SU-DHL-6 (cell line): ENCODE data around the gene CCDC187.
"Not testable (repeated sequence)": the region's sequence is repeated elsewhere in the genome, so short reads cannot be mapped to it uniquely, and the experiment has no call there.

ENCODE experiments used
- H2AFZ ChIP-seq: fragments of 200-600 bp; sonication (generic); 2 replicates; pipeline ENCODE4 v1.6.1; 2014; ENCODE audit warnings: low read depth, mild to moderate bottlenecking, moderate library complexity, mixed read lengths, antibody characterized with exemption, low read length; ENCODE audit not compliant: severe bottlenecking
- H3F3A ChIP-seq: fragments of 200-600 bp; shearing (Covaris generic); 2 replicates; pipeline ENCODE4 v1.6.0; 2016; ENCODE audit warnings: antibody characterized with exemption, mild to moderate bottlenecking; ENCODE audit not compliant: insufficient read depth
- H3K27ac ChIP-seq: fragments of 200-600 bp; sonication (generic); 2 replicates; pipeline ENCODE4 v1.5.1; 2016; ENCODE audit warnings: low read depth, mild to moderate bottlenecking, low read length, moderate library complexity, mixed read lengths
- H3K27me3 ChIP-seq: fragments of 200-600 bp; sonication (generic), shearing (Covaris generic); 2 replicates; pipeline ENCODE4 v1.6.0; 2014; ENCODE audit warnings: mild to moderate bottlenecking, low read length
- H3K36me3 ChIP-seq: fragments of 200-600 bp; sonication (generic); 2 replicates; pipeline ENCODE4 v1.6.1; 2014; ENCODE audit warnings: mild to moderate bottlenecking, low read length, mixed read lengths
- H3K4me2 ChIP-seq: fragments of 300-600, 200-600 bp; shearing (Covaris generic), sonication (generic); 2 replicates; pipeline ENCODE4 v1.6.0; 2014; ENCODE audit warnings: low read length, low read depth, mild to moderate bottlenecking; ENCODE audit not compliant: poor library complexity, severe bottlenecking
- H3K4me3 ChIP-seq: fragments of 200-600 bp; sonication (generic); 2 replicates; pipeline ENCODE4 v1.5.1; 2014; ENCODE audit warnings: antibody characterized with exemption, low read length, mild to moderate bottlenecking, mixed read lengths; ENCODE audit not compliant: insufficient read depth, poor library complexity, severe bottlenecking
- H3K79me2 ChIP-seq: fragments of 200-600 bp; sonication (generic); 2 replicates; pipeline ENCODE4 v1.6.1; 2014; ENCODE audit warnings: mild to moderate bottlenecking, low read length, moderate library complexity; ENCODE audit not compliant: insufficient read depth
- H3K9ac ChIP-seq: fragments of 200-600 bp; sonication (generic); 2 replicates; pipeline ENCODE4 v1.7.0; 2014; ENCODE audit warnings: mild to moderate bottlenecking, low read length
- H3K9me2 ChIP-seq: fragments of 200-600 bp; sonication (generic); replicated peaks from 2 replicates; pipeline ENCODE4 v1.6.1; 2014; ENCODE audit warnings: low read length; ENCODE audit not compliant: insufficient read depth
- H3K9me3 ChIP-seq: fragments of 200-600 bp; sonication (generic); 2 replicates; pipeline ENCODE4 v1.6.1; 2014; ENCODE audit warnings: low read length, mixed read lengths; ENCODE audit not compliant: insufficient read depth
- H4K20me1 ChIP-seq: fragments of 200-600 bp; sonication (generic); 2 replicates; pipeline ENCODE4 v1.6.1; 2014; ENCODE audit warnings: low read depth, mild to moderate bottlenecking, antibody characterized with exemption, low read length, moderate library complexity, mixed read lengths
- CTCF ChIP-seq: fragments of 200-600 bp; sonication (generic); IDR thresholded peaks from one replicate; pipeline ENCODE4 v1.5.1; 2017; ENCODE audit warnings: antibody characterized with exemption, mild to moderate bottlenecking, low read length, moderate library complexity; ENCODE audit not compliant: insufficient read depth, poor library complexity, severe bottlenecking
- EZH2phosphoT487 ChIP-seq: fragments of 200-600 bp; sonication (generic), shearing (Covaris generic); conservative IDR thresholded peaks from 2 replicates; pipeline ENCODE4 v1.6.1; 2018; ENCODE audit warnings: mild to moderate bottlenecking, antibody characterized with exemption, low read length, moderate library complexity, mixed read lengths

Gene CCDC187

GRCh38 chr9:136303825-136304416 lies at the start of gene CCDC187:
Gene CCDC187, minus strand, starts transcription at chr9:136304094. Its CDS starts 264 bp downstream, at chr9:136303830.
- Histone ChIP-seq H3K27me3 (no peaks in the 10 kb centered on the region), H3K4me3 (no peak within 1 kb of the TSS), H4K20me1 (no peaks in the 10 kb centered on the region), H3K27ac (no peak within 1 kb of the TSS), H3F3A (0 out of 2 replicates have a peak, but pooled peaks cover 6% of the 10 kb centered on the region), H3K9me2 (no peaks in the 10 kb centered on the region), H3K79me2 (no peaks in the 10 kb centered on the region), H3K9me3 (peaks cover 14% of the 10 kb centered on the region; the same call in 1 of the 2 replicates), H2AFZ (no peak within 1 kb of the TSS), H3K36me3 (no peaks in the 10 kb centered on the region), H3K9ac (no peak within 1 kb of the TSS), H3K4me2 (no peak within 1 kb of the TSS)
- TF ChIP-seq CTCF = no peak
- no peak for TF ChIP-seq EZH2phosphoT487

- no peak for TF ChIP-seq CTCF
- TF ChIP-seq EZH2phosphoT487 = no peak
- Histone ChIP-seq H4K20me1 (no peaks in the 10 kb centered on the region), H3K27me3 (no peaks in the 10 kb centered on the region), H3K36me3 (no peaks in the 10 kb centered on the region), H3K27ac (no peak overlapping the region), H3K9me3 (no peaks in the 10 kb centered on the region), H3K79me2 (no peaks in the 10 kb centered on the region), H3K9ac (no peak overlapping the region), H3K9me2 (no peaks in the 10 kb centered on the region), H2AFZ (no peak overlapping the region), H3K4me2 (no peak overlapping the region), H3F3A (no peaks in the 10 kb centered on the region), H3K4me3 (no peak overlapping the region)
Observed at GRCh38 chr9:136353088-136353487, 49.2 kb upstream of the CCDC187 start.

- Histone ChIP-seq H2AFZ (no peak overlapping the region), H3K9me2 (no peaks in the 10 kb centered on the region), H3K36me3 (no peaks in the 10 kb centered on the region), H3K79me2 (no peaks in the 10 kb centered on the region), H3K4me2 (no peak overlapping the region), H4K20me1 (no peaks in the 10 kb centered on the region), H3K9me3 (no peaks in the 10 kb centered on the region), H3F3A (no peaks in the 10 kb centered on the region), H3K9ac (no peak overlapping the region), H3K4me3 (no peak overlapping the region), H3K27ac (no peak overlapping the region), H3K27me3 (no peaks in the 10 kb centered on the region)
- TF ChIP-seq CTCF (no peak), EZH2phosphoT487 (no peak)
Observed at GRCh38 chr9:136352682-136353081, 48.8 kb upstream of the CCDC187 start.

GRCh38 chr9:136351868-136352267 lies 48.0 kb upstream of the CCDC187 start:
- H3K27ac ChIP-seq, H3K4me2 ChIP-seq, H3K9me3 ChIP-seq, H3K9ac ChIP-seq, H3K27me3 ChIP-seq, H4K20me1 ChIP-seq, H3K36me3 ChIP-seq, H3K4me3 ChIP-seq, H3F3A ChIP-seq, H3K79me2 ChIP-seq, H2AFZ ChIP-seq, H3K9me2 ChIP-seq: not testable (repeated sequence)
